Amniotic epithelial cell (primary cell): ENCODE results near the gene ST8SIA3.
A peak's percentile ranks its signal among the peaks of the same experiment; 100 is the strongest.

Source experiments
- DNase-seq: peaks from one replicate; pipeline ENCODE4 v3.0.0-alpha.2; 2010; ENCODE audit warnings: low read depth

The ST8SIA3 gene, protein sequence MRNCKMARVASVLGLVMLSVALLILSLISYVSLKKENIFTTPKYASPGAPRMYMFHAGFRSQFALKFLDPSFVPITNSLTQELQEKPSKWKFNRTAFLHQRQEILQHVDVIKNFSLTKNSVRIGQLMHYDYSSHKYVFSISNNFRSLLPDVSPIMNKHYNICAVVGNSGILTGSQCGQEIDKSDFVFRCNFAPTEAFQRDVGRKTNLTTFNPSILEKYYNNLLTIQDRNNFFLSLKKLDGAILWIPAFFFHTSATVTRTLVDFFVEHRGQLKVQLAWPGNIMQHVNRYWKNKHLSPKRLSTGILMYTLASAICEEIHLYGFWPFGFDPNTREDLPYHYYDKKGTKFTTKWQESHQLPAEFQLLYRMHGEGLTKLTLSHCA

GRCh38 chr18:57352271-57352701 is at the start of gene ST8SIA3:
ST8SIA3 (plus strand) TSS chr18:57352557; CDS start chr18:57352847, 290 bp downstream.
- DNase-seq, result no peak

DNA sequence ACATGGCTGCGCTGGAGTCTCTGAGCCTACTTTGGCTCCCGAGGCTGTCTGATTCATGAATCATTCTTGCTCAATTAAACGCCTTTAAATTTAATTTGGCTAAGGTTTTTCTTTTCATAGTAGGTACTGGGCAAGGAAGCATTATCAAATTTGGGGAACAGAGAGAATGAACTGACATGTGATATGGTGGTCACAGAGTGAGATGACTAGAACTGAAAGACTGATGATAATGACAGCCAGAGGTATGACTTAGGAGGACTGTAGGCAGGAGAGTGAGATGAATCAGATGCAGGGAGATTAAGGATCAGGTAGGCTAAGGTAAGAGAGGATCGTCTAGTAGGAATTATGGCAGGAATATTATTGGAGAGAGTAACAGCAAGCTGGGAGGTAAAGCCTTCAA is 40.9 kb upstream of the ST8SIA3 start:
- no peak for DNase-seq

DNA sequence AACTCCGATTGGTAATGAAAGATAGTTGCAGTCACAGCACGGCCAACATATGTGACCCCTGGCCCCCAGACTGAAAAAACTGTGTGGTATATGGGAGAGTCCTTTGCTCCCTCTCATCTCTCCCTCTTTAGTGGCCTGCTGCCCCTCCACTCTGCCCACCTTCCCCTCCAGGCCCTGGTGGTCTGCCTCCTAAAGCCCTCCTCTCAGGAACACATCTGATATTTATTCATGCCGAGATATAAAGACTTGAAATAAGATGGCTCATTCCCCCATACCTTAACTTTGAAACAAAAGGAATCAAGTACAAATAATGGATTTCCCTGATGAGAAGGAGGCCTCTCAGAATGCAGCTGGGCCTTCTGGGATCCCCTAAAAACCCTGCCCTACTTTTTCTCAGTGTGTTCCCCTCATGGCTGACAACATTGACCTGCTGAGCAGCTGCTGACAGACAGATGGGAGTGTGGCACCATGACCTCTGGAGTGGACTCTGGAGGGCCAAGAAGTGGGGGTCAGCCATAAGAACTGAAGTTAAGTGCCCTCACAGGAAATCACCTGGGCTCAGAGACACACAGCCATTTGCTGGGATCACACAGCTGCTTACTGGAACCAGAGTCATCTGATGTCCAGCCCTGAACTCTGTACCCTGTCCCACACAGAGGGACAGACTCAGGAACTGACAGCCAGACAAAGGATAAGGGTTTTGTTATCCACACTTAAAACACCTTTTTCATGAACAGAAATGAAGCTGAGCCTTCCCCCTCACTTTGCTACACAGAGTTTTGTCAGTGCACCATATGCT is 39.8 kb upstream of the ST8SIA3 start:
- no peak for DNase-seq

DNA sequence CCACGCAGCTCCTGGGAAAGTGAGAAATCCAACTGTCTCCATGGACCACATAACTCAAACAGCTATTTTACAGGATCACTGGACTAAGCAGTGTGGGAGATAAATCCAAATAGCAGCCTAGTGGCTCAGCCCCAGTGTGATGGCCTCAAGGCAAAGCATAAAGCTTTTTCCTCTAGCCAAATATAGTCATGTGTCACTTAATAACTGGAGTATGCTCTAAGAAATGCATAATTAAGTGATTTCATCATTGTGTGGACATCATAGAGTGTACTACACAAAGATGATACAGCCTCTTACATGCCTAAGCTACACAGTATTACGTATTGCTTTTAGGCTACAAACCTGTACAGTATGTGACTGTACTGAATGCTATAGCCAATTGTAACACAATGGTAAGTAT is 31.8 kb upstream of the ST8SIA3 start:
- DNase-seq, result no peak

DNA sequence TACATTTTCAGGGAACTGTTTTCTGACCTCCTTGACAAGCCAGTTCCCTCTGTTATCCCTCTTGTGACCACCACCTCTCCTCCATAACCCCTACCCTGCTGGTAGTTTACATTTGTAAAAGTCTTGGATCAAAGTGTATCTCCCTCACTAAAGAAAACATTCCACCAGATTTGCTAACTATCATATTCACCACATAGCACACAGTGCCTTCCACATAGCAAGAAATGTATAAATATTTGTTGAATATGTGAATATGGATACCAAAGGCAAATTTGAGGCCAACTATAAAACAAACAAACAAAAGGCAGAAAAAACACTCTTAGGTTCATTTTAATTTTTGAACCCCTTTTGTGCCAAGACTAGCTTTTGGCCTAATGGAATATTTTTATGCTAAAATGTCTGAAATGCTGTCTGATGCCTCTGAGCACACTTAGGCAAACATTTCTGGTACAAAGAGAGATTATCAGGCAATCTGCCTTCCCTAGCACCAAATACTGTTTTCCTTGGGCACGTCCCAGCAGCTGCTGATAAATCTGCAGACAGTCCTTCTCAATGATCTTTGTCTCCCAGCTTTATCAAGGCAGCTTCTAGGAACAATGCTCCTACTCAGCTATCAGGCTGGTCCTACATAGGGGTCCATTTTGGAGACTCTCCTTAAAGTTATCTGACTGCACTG is 26.7 kb upstream of the ST8SIA3 start:
- DNase-seq, result no peak

DNA sequence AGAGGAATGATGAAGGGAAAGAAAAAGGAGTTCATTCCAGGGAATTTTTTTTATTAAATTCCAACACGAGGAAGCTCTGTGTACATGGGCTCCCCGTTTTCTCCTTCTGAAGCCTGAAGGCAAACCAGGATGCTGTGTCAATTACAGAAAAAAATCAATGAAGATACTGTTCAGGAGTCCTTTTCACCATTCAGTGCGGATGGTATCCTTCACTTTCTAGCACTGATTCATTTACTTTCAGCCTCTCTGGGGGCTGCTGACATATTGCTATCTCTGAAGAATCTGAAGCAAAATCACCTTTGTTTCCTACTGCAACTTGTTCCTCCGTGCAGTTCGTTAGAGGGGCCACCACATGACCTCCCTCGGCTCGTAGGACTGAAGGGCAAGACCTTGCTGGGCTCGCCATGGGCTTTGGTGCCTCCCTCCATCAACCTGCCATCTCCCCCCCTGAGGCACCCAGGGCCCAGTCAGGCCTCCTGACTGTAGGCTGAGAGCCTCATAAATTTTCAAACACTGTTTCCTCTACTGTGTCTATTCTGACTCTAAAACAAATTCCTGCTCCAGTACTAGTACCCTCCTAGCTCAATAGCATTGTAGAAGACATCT is 25.5 kb upstream of the ST8SIA3 start:
- DNase-seq, result no peak

GRCh38 chr18:57328665-57329064 is 23.7 kb upstream of the ST8SIA3 start:
- DNase-seq, result no peak

GRCh38 chr18:57329856-57330255 is 22.5 kb upstream of the ST8SIA3 start:
- DNase-seq, result no peak

GRCh38 chr18:57331718-57332117 is 20.6 kb upstream of the ST8SIA3 start:
- DNase-seq, result no peak

DNA sequence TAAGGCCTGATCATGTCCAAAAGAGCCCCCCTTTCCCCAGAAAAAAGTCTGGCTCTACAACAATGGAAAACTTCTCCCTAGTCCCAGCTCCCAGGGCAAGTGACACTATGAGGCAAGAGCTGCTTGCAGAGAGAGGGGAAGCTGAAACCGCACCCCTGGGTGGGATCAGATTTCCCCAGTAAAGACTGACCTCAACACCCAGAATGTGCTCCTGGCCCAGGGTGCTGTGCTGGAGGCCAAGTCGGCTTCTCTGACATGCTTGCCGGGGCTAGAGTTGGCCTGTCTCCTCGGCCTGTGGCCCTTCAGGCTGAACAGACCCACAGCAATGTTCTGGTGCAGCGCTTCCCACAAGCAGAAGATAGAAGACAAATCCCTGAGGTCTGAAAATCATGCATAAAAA is 18.4 kb upstream of the ST8SIA3 start:
- no peak for DNase-seq

GRCh38 chr18:57334383-57334782 is 18.0 kb upstream of the ST8SIA3 start:
- DNase-seq, result no peak

DNA sequence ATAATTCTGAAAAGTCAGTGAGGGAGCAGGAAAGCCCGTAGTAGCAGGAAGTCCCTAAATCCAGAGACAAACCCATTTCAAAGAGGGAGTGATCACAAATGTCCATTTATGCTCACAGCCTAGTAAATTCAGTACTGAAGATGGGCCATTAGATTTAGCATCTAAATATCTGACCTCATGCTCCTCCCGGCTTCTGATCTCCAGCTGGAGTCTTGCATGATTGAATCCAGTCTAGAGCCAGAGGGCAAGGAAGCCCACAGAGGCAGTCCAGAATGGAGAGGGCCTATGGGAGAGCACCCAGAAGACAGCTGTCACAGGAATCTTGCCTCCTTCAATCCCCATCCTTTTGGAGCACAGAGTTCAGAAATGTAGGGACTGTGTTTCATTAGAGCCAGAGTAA is 16.0 kb upstream of the ST8SIA3 start:
- no peak for DNase-seq

- DNase-seq, result no peak
These were observed 14.5 kb upstream of the ST8SIA3 start for GRCh38 chr18:57337890-57338289.

DNA sequence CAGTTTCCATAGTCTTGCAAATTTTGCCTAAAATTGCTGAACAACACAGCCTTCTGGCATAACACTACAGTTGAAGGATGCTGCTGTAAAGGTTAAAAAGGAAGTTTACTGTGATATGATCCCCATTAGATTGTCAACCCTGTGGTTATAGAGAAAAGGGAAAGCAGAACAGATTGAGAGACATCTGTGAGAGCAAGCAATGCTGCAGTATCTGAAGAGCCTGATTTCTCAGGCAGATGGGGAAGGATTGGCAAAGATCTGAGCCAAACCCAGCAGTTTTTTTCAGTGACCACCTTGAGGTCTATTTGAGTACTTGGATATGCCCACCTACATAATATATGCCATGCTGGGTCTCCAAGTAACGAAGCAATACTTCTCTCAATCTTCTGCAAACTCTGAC is 8.5 kb upstream of the ST8SIA3 start:
- DNase-seq, result no peak

DNA sequence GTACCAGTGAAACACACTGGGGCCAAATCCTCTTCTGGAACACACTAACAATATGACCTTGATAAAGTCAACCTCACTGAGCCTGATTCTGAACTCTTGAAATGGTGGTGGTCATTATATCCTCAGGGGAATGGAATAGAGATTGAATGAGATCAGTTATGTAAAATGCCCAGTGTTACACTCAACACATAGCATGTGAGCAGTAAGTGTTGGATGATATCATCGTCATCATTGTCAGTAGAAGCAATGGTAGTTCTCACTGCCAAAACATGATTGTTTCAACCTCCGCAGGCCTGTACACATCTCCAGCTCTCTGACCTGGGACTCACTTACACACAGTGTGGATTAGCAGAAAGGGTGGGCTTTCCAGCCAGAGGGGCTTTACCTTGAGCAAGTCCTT is 5.5 kb upstream of the ST8SIA3 start:
- no peak for DNase-seq

- no peak for DNase-seq
These were observed 4.6 kb upstream of the ST8SIA3 start for GRCh38 chr18:57347784-57348183.

- no peak for DNase-seq
These were observed 392 bp downstream of the ST8SIA3 start for GRCh38 chr18:57352761-57353136.

DNA sequence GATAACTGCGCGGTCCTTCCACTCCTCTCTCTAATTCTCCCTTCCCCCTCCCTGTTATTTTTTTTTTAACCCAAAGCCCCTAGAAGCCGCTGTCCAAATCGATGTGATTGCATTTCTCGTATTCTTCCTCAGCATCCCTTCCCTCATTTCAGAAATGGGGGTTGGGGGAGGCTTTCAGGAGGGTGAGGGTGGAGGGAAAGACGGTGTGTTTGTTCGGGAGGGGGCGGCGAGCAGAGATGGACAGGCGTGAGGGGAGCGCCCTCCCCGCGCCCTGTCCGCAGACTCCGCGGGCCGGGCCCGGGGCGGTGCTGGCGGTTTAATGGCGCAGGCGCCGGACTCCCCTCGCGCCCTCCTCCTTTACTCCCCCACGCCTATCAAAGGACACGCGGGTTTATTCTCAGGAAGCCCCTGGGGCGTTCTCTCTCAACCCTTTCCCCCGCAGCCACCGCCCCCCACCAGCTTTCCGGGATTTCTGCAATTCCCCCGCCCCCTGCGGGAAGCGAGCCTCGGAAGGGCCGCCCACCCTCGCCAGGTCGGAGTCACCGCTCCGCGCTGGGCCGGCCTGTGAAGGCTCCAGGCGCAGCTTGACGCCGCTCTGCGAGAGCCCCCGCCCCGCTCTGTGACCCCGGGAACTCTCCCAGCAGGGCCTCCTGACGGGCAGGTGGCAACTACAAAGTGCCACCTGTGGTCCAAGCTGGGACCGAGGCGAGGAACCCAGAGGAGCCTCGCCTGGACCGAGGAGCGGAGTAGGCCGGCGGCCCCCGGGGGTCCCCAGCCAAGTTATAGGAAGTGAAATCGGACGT is 981 bp downstream of the ST8SIA3 start:
- DNase-seq, result no peak

DNA sequence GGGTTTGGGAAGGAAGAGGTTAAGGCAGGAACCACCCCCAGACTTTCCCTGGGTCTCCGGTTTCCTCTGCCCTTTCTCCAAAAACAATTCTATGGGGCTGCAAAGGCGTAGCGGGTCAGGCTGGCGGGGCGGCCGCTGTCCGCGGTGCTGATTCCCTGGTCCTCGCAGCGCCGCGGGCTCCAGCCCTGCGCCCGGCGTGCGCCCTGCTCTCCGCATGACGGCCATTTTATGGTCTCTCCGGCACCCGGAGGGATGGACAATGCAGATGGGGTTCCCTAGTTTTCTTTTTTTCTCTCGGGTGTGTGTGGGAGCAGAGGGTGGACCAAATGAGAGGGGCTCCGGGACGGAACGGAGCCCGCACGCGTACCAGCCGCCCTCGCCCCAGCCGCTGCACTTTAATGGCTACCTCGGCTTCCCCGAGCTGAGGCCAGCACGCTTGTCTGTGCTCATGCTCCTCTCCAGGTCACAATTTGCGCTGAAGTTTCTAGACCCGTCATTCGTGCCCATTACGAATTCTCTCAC is 1.6 kb downstream of the ST8SIA3 start:
- DNase-seq, result peak; percentile 12

GRCh38 chr18:57359433-57359832 is 7.1 kb downstream of the ST8SIA3 start:
- DNase-seq, result no peak

- no peak for DNase-seq
These were observed 10.4 kb downstream of the ST8SIA3 start for GRCh38 chr18:57362714-57363113.
